HG03460 (cell line): ENCODE measurements around the gene DUSP22.

Experiments
- ATAC-seq: cut with Tn5 transposase; IDR thresholded peaks from one replicate; pipeline ENCODE4 v1.9.1; 2021; ENCODE audit not compliant: unreplicated experiment

The DUSP22 gene

GRCh38 chr6:296151-297122 lies 4.2 kb downstream of the DUSP22 start:
- ATAC-seq: peak; percentile 17

GRCh38 chr6:297571-298232 lies 5.4 kb downstream of the DUSP22 start:
- no peak for ATAC-seq

- peak; percentile 32 for ATAC-seq
Measured at GRCh38 chr6:298233-299103, 6.2 kb downstream of the DUSP22 start.

- ATAC-seq: no peak
Measured at GRCh38 chr6:299104-299980, 7.1 kb downstream of the DUSP22 start.

GRCh38 chr6:300026-300425 lies 7.7 kb downstream of the DUSP22 start:
- ATAC-seq: no peak

GRCh38 chr6:300494-301198 lies 8.4 kb downstream of the DUSP22 start:
- ATAC-seq: no peak

- ATAC-seq: no peak
Measured at GRCh38 chr6:301526-301925, 9.2 kb downstream of the DUSP22 start.

GRCh38 chr6:301929-302705 lies 9.8 kb downstream of the DUSP22 start:
- ATAC-seq: no peak

GRCh38 chr6:302760-303159 lies 10.5 kb downstream of the DUSP22 start:
- ATAC-seq: no peak

GRCh38 chr6:303263-303662 lies 11.0 kb downstream of the DUSP22 start:
- ATAC-seq: no peak

- ATAC-seq: no peak
Measured at GRCh38 chr6:303948-304558, 11.8 kb downstream of the DUSP22 start.

- no peak for ATAC-seq
Measured at GRCh38 chr6:304833-305370, 12.6 kb downstream of the DUSP22 start.

GRCh38 chr6:305371-306206 lies 13.3 kb downstream of the DUSP22 start:
- peak; percentile 82 for ATAC-seq

- ATAC-seq: no peak
Measured at GRCh38 chr6:306641-307061, 14.4 kb downstream of the DUSP22 start.

GRCh38 chr6:307065-307814 lies 15.0 kb downstream of the DUSP22 start:
- no peak for ATAC-seq

GRCh38 chr6:307874-308273 lies 15.6 kb downstream of the DUSP22 start:
- no peak for ATAC-seq

- no peak for ATAC-seq
Measured at GRCh38 chr6:308307-308706, 16.0 kb downstream of the DUSP22 start.
